Smooth muscle cell (in vitro differentiated cells): ENCODE data around the gene GPR25. TPM values are rescaled to one million over a fixed set of nuclear protein-coding genes. Genes with fewer than 3 reads are reported as not detected.

Source experiments
- DNase-seq: peaks from one replicate; lab custom pipeline; 2025; ENCODE audit not compliant: unreplicated experiment; lab: John Stamatoyannopoulos, UW
- H2AFZ ChIP-seq: fragments of 200-600 bp; sonication (generic); 2 replicates; pipeline ENCODE4 v1.6.0; 2016; ENCODE audit warnings: antibody characterized with exemption, low read depth, mild to moderate bottlenecking
- H3F3A ChIP-seq: fragments of 200-600 bp; sonication (generic); 2 replicates; pipeline ENCODE4 v1.6.0; 2017; ENCODE audit warnings: antibody characterized with exemption, low read depth
- H3K27ac ChIP-seq: fragments of 200-600 bp; sonication (generic); 2 replicates; pipeline ENCODE4 v1.5.1; 2016; ENCODE audit warnings: low read depth, mild to moderate bottlenecking
- H3K27me3 ChIP-seq: fragments of 200-600 bp; sonication (generic); 2 replicates; pipeline ENCODE4 v1.6.1; 2016; ENCODE audit warnings: low read depth, mild to moderate bottlenecking
- H3K36me3 ChIP-seq: fragments of 200-600 bp; sonication (generic); 2 replicates; pipeline ENCODE4 v1.5.1; 2016; ENCODE audit warnings: low read depth
- H3K4me1 ChIP-seq: fragments of 200-600 bp; sonication (generic); 2 replicates; pipeline ENCODE4 v1.5.1; 2016; ENCODE audit warnings: low read depth
- H3K4me2 ChIP-seq: fragments of 200-600 bp; sonication (generic); 2 replicates; pipeline ENCODE4 v1.6.0; 2016; ENCODE audit warnings: mild to moderate bottlenecking
- H3K4me3 ChIP-seq: fragments of 200-600 bp; sonication (generic); 2 replicates; pipeline ENCODE4 v1.5.1; 2016; ENCODE audit warnings: mild to moderate bottlenecking
- H3K79me2 ChIP-seq: fragments of 200-600 bp; sonication (generic); 2 replicates; pipeline ENCODE4 v1.6.0; 2016; ENCODE audit warnings: low read depth, mild to moderate bottlenecking
- H3K9ac ChIP-seq: fragments of 200-600 bp; sonication (generic); 2 replicates; pipeline ENCODE4 v1.6.0; 2016; ENCODE audit warnings: low read depth
- H3K9me3 ChIP-seq: fragments of 200-600 bp; sonication (generic); replicated peaks from 2 replicates; pipeline ENCODE4 v1.5.1; 2016; ENCODE audit warnings: low read depth
- H4K20me1 ChIP-seq: fragments of 200-600 bp; sonication (generic); 2 replicates; pipeline ENCODE4 v1.6.0; 2016; ENCODE audit warnings: low read depth
- WGBS: methylation state at CpG from one replicate; pipeline ENCODE4 v1.1.7; 2016; ENCODE audit warnings: low lambda C conversion rate; 5-methylcytosine and 5-hydroxymethylcytosine counted together
- polyA plus RNA-seq: library from polyadenylated mRNA; unstranded; fragments of >200 nt; fragmentation: Nextera tagmentation; extraction: Ambion mirVana; gene quantifications from 2 replicates; pipeline ENCODE4 v1.2.1, GENCODE V29; 2016
- total RNA-seq: library from RNA; depleted of rRNA; stranded (reverse); fragments of >200 nt; gene quantifications from 2 replicates; pipeline ENCODE4 v1.2.3, GENCODE V29; 2014
- TF ChIP-seq, protein P1 (sequence below): fragments of 200-600 bp; sonication (generic); IDR thresholded peaks from 2 replicates; pipeline ENCODE4 v1.5.1; 2017; ENCODE audit warnings: borderline replicate concordance, mild to moderate bottlenecking, antibody characterized with exemption; ENCODE audit not compliant: insufficient read depth, poor library complexity, severe bottlenecking

The GPR25 gene, protein sequence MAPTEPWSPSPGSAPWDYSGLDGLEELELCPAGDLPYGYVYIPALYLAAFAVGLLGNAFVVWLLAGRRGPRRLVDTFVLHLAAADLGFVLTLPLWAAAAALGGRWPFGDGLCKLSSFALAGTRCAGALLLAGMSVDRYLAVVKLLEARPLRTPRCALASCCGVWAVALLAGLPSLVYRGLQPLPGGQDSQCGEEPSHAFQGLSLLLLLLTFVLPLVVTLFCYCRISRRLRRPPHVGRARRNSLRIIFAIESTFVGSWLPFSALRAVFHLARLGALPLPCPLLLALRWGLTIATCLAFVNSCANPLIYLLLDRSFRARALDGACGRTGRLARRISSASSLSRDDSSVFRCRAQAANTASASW
- not detected in 2 replicates for total RNA-seq
- polyA plus RNA-seq, result not detected in 2 replicates

DNA sequence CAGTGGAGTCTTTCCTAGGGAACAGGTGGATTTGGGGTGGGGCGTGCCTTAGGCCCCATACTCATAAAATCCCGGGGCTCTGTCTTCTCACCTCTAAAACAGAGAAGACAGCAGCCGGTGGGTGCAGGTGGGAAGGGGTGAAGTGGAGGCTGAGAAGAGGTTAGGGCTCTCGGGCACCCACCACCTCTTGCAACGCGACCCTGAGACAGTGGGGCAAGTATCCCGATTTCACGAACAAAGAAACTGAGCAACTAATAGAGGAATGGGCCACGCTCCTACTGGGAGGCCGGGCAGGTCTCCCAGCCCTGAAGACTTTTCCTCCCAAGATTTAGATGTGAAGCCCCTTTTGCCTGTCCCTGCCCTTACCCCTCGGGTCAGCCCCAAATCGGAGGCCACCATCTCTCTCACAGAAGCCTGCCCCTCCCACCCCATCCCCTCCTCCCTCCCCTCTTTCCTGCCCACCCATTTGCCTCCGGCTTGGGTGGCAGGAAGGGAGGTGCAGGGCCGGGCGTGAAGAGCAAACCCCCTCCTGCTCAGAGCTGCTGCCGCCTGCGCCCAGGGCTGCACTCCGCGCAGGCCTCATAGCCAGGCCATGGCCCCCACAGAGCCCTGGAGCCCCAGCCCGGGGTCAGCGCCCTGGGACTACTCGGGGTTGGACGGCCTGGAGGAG lies at the start of gene GPR25:
GPR25 (plus strand) TSS at position 536 of the 670 bp plus-strand sequence; CDS start at position 593, 57 bp downstream.
- Histone ChIP-seq H4K20me1 (no peaks in the 10 kb centered on the region), H3K9me3 (no peaks in the 10 kb centered on the region), H3K36me3 (no peaks in the 10 kb centered on the region), H3K4me1 (no peaks in the 10 kb centered on the region), H3K27ac (no peak within 1 kb of the TSS), H3K27me3 (no peaks in the 10 kb centered on the region), H3K79me2 (no peaks in the 10 kb centered on the region), H3K4me3 (no peak within 1 kb of the TSS), H3K9ac (no peak within 1 kb of the TSS), H3F3A (no peaks in the 10 kb centered on the region), H3K4me2 (no peak within 1 kb of the TSS), H2AFZ (no peak within 1 kb of the TSS)
- no peak for DNase-seq
- TF ChIP-seq, protein P1, sequence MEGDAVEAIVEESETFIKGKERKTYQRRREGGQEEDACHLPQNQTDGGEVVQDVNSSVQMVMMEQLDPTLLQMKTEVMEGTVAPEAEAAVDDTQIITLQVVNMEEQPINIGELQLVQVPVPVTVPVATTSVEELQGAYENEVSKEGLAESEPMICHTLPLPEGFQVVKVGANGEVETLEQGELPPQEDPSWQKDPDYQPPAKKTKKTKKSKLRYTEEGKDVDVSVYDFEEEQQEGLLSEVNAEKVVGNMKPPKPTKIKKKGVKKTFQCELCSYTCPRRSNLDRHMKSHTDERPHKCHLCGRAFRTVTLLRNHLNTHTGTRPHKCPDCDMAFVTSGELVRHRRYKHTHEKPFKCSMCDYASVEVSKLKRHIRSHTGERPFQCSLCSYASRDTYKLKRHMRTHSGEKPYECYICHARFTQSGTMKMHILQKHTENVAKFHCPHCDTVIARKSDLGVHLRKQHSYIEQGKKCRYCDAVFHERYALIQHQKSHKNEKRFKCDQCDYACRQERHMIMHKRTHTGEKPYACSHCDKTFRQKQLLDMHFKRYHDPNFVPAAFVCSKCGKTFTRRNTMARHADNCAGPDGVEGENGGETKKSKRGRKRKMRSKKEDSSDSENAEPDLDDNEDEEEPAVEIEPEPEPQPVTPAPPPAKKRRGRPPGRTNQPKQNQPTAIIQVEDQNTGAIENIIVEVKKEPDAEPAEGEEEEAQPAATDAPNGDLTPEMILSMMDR, result no peak
- 95% methylated on average over 20 of the region's 23 CpGs for WGBS

DNA sequence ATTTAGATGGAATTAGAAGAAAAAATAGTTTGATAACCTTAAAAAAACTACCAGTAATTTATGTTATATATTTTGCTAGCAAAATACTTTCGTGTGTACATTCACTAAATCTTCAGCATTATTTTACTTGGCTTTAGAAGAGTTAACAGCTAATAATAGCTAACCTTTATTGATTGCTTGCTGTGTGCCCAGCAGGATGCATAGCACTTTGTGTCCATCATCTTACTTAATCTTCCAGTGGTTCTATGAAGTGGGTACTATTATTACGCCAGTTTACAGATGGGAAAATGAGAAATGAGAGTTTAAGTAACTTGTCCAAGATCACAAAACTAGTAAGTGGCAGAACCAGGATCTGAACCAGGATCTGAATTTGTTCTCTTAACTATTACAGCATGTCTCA lies 41.7 kb upstream of the GPR25 start:
- peaks cover 51% of the 10 kb centered on the region for H4K20me1 ChIP-seq
- no peak overlapping the region for H3K4me3 ChIP-seq
- no peak overlapping the region for H2AFZ ChIP-seq
- H3K27ac ChIP-seq, result no peak overlapping the region
- TF ChIP-seq, protein P1, result no peak
- no peaks in the 10 kb centered on the region for H3K4me1 ChIP-seq
- H3K36me3 ChIP-seq, result peaks cover 11% of the 10 kb centered on the region
- whole genome bisulfite sequencing, result 92% methylated on average over 2 of the region's 2 CpGs
- DNase-seq, result no peak
- no peak overlapping the region for H3K4me2 ChIP-seq
- no peaks in the 10 kb centered on the region for H3K27me3 ChIP-seq
- H3K79me2 ChIP-seq, result peaks cover 50% of the 10 kb centered on the region
- H3K9ac ChIP-seq, result no peak overlapping the region
- no peaks in the 10 kb centered on the region for H3F3A ChIP-seq
- no peaks in the 10 kb centered on the region for H3K9me3 ChIP-seq

DNA sequence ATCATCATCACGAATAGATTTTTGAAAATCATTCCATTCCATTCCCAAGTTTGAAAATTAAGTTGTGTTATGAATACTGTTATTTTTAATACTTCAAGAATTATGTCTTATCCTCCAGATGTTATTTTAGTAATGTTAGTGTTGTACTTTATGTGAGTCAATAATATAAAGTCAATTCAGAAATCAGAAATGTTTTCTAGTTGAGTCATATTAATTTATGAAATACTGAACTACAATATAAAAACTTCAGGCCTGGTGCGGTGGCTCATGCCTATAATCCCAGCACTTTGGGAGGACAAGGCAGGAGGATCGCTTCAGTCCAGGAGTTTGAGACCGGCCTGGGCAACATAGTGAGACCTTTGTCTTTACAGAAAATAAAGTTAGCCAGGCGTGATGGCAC lies 38.4 kb upstream of the GPR25 start:
- Histone ChIP-seq H3K4me2 (no peak overlapping the region), H3K4me1 (no peaks in the 10 kb centered on the region), H3K27me3 (no peaks in the 10 kb centered on the region), H3F3A (no peaks in the 10 kb centered on the region), H3K9ac (no peak overlapping the region), H3K36me3 (peaks cover 15% of the 10 kb centered on the region), H3K4me3 (no peak overlapping the region), H3K79me2 (peaks cover 45% of the 10 kb centered on the region), H3K9me3 (no peaks in the 10 kb centered on the region), H2AFZ (no peak overlapping the region), H4K20me1 (peaks cover 51% of the 10 kb centered on the region), H3K27ac (no peak overlapping the region)
- TF ChIP-seq, protein P1, result no peak
- no peak for DNase-seq
- 97% methylated on average over 5 of the region's 5 CpGs for WGBS

DNA sequence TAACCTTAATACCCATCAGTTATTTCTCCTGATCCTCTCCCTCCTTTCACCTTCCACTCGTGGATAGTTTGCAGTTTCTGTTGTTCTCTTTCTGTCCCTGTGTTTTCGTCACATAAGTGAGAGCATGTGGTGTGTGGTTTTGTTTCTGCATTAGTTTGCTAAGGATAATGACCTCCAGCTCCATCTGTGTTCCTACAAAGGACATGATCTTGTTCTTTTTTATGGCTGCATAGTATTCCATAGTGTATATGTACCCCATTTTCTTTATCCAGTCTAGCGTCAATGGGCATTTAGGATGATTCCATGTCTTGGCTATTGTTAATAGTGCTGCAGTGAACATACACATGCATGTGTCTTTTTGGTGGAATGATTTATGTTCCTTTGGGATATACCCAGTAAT lies 36.6 kb upstream of the GPR25 start:
- TF ChIP-seq, protein P1, result no peak
- H3K4me1 ChIP-seq, result no peaks in the 10 kb centered on the region
- WGBS, result 98% methylated on average over 3 of the region's 3 CpGs
- peaks cover 39% of the 10 kb centered on the region for H3K79me2 ChIP-seq
- no peak overlapping the region for H3K27ac ChIP-seq
- H4K20me1 ChIP-seq, result peaks cover 42% of the 10 kb centered on the region
- no peak for DNase-seq
- no peak overlapping the region for H2AFZ ChIP-seq
- no peak overlapping the region for H3K9ac ChIP-seq
- peaks cover 15% of the 10 kb centered on the region for H3K36me3 ChIP-seq
- H3K4me3 ChIP-seq, result no peak overlapping the region
- no peaks in the 10 kb centered on the region for H3K27me3 ChIP-seq
- no peak overlapping the region for H3K4me2 ChIP-seq
- no peaks in the 10 kb centered on the region for H3K9me3 ChIP-seq
- no peaks in the 10 kb centered on the region for H3F3A ChIP-seq
